Activated CD4-positive, alpha-beta T cell treated with anti-CD3 and anti-CD28 coated beads, Interleukin-10, Interleukin-2, amounts not matched to agents 100 ng/mL and 50 ng/mL, durations not matched to agents 16 hours and 8 hours (primary cell): ENCODE results near the gene AUTS2.
"Not testable (repeated sequence)": the region's sequence is repeated elsewhere in the genome, so short reads cannot be mapped to it uniquely, and the experiment has no call there.

Experiments
- DNase-seq: peaks from one replicate; pipeline ENCODE4 v3.0.0-alpha.2; 2020

Gene AUTS2

DNA sequence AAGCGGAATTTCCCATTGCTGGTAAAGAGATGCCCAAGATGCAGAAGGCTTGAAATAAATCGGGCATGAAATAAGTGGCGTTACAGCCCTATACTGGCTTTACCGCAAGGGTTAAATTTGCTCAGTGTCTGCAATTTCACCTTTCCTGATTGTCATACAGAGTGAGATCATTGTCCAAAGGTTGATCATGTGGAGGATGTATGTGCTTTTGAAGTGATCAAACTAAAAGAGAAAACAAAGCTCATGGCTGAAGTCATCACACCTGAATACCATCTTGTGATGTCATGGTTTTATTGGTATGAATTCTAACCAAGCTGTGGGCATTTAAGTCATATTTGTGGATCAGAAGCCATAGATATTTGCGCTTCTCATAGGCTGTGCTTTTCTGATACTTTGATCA lies 635.5 kb downstream of the AUTS2 start:
- no peak for DNase-seq

DNA sequence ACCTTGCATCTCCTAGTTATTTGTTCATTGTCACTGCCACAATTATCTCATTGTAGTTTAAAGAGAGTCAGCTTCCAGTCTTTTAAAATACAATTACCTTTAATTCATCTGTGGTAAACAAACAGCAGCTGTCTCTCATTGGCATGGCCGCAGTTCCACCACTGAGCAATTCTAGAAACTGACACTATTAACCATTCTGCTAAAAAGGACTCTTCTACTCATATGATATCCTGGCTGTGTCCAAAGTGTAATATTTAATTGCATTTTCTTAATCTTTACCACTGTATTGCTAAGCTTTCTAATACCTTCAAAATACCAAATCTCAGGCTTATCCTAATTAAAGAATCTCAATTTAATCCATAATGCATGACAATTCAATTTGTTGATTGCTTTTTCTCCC lies 639.0 kb downstream of the AUTS2 start:
- no peak for DNase-seq

DNA sequence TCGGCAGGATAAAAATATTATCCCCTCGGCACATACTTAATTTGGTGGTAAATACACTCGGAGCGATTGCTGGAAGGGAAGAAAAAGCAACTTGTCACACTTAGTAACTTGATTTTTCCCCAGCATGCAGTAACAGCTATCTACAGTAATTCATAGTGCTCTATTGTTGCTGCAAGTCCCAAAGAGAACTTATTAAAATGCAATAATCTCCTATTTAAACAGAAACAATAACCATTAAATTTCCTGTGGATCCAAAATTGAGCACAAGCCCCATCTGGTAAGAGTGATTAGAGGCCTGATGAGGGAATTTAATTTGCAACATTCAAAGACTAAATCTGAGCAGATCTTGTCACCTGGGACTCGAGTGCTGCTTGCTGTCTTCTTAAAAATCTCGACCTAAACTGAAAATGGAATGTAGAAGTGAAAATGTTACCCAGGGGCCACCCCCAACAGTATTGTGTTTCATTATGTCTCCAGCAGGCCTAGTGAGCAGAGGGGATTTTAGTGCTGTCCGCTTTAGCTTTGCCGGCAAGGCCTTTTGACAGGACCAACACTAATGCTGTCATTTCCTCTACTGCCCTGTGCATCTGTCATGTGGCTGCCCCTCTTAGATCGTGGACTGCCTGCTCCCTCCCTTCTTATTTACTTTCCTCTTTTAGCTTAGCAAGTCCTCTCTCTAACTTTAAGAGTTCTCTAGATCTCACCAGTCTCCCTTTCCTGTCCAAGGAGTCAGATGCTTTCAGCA lies 639.7 kb downstream of the AUTS2 start:
- no peak for DNase-seq

DNA sequence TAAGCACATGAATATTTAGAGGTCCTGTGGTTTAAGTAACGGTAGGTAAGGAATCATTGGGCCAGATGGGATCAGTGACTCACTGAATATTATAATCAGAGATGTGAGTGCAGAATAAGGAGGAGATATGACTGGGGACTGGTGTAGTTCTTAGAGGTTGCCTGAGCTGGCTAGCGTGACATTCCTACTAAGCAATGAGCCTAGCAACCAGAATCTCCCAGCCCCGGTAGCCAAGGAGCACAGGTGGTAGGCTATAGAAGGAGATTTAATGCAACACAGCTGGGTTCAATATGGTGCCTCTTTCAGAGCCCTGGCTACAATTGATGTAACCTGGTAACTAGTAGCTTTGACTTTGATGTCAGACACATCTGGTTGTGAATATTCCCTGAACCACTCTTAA lies 641.6 kb downstream of the AUTS2 start:
- DNase-seq, result no peak

DNA sequence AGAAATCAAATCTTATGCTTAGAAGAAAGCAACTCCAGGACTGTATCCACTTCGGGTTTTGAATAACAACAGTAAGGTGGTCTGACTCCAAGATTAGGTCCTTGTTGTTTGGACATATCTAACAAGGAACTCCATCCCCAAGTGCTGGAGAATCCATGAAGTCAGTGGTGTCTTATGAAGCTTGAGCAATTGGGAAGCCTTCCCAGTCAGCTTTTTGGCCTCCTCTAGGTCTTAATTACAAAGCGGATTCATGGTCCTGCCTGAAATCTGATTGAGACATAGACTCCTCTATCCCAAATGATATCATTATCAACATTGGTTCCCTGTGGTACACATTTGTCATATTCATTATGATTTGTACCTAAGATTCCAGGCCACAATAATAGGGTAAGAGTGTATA lies 642.6 kb downstream of the AUTS2 start:
- no peak for DNase-seq

DNA sequence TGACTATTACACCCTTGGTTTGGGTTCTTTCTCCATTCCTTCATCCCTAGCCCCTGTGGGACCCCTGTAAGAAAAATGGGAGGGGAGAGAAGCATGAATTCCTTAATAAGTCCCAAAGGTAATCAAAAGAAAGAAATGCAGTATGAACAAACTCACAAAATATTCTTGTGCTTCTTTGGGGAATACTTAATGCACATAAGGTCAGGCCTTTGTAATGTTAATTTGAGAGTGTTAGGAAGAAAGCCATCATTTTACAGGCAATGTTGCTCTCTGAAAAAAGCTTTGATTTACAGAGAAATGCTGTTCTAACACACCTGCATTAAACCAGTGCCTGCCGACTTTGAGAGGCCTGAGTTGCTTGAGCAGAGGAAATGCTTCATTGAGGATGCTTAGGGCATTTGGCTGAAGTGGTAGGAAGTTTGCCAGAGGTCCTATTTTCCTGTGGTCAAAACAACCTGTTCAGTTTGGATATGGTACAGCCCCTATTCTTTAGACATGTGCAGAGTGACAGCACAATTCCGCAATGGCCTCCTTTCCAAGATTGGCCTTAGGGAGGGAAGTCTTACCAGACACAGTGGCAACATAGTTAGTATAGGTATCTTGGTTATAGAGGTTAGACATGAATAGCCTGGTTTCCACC lies 643.4 kb downstream of the AUTS2 start:
- DNase-seq, result no peak

DNA sequence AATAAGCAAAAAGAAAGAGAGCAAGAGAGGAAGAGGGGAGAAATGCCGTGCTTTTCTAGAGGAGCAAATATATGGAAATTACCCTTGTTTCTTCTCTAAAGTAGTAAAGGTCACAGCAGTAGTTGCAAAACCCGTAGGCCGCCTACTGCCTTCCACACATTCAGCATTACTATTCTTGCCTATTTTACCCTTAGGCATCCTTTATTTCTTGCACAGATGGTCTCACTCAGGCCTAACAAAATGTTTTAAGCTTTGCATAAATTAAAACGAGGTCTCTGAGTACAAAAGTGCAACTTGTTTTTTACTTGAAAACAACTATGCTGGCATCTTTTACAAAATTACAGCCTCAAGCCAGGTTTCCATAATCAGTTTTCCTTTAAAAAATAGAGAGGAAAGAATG lies 644.6 kb downstream of the AUTS2 start:
- no peak for DNase-seq

DNA sequence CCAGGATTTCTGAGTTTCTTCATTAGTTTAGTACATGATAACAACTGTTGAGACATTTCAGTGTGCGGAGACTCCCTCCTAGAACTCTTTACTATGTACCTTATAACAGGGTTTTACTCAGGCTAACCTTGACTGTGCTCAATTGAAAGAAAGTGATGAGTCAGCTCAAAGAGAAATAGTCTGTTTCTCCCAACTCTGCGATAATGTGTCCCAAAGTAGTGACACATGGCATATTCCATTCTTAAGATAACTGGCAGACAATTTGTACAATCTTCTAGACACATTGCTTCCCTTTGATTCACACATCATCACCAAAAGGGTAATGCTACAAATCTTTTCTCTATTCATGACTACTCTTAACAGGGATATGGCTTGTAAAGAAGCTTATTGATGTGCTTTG lies 645.2 kb downstream of the AUTS2 start:
- no peak for DNase-seq

DNA sequence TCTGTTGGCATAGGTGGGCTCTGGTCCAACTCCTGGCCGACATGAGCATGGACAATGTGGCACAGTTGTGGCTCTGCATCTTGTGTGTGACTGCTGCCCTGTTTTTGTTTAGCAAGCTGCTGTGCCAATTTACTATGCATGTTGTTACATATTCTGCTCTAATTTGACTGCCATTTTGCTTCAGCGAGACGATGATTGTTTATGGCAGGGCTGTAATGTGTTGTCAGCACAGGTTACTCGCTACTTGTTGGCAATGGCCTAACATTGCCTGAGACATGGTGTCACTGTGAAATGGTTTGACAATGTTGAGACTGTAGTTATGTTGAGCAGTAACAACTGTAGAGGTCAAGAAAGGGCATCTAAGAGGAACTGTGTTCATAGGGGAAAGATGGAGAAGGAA lies 659.6 kb downstream of the AUTS2 start:
- DNase-seq, result no peak

DNA sequence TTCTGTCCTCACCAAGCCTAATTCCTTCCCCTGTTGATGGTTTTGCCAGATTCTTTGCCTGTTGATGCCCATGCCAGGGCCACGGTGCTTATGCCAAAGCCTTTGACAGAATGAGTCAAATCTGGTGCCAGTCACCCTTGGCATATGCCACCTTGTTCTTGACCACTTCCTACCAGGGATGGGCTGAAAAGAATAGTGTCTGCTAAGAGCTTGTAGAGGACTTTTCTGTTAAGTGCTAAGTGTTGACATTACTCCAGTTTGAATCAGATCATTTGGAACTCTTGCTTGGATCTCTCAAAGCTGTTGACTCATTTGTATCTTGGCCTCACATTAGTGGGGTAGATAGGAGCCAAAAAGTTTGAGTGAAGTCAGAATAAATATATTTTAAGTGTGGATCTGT lies 661.2 kb downstream of the AUTS2 start:
- no peak for DNase-seq

DNA sequence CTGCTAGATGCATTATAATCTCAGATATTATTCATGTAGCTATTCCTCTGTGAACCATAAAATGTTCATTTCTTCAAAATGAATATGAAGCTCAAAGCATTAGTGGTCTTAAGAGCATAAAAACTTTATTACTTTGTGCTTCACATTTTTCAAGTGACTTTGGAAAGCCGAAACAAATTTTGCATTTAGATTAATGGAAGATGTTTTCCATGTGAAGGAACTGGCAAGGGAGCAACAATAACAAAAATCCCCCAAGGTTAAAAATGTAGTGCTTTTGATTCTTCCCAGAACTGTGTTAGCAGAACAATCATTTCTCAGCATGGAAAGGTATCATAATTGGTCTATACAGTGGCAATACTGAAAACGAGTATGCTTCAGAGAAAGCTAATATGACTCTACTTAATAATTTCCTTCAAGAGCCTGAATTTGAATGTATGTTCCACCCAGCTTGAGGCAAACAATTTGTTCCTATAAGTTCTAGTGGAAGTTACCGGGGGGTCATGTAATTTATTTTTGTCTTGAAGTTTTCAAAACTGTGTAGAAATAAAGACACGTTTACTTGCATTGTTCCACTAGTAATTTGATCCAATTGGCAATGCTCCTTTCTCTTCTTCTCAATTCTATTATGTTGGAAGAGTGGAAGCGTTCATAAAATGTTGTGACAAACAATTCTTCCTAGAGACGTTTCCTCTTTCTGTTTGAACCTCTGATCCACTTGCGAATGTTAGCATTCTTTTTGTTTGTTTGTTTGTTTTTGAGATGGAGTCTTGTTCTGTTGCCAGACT lies 665.4 kb downstream of the AUTS2 start:
- DNase-seq, result no peak

DNA sequence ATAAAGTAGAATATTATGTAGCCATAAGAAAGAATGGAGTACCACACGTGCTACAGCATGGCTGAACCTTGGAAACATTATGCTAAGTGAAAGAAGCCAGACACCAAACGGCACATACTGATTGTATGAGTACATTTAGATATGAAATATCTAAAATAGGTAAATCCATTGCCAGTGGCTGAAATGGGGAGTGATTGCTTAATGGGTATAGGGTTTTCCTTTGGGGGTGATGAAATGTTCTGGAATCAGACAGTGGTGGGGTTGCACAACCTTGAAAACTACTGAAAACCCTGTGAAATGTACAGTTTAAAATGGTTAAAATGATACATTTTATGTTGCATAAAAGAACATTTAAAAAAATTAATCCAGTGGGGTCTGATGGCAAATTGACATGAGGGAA lies 667.9 kb downstream of the AUTS2 start:
- no peak for DNase-seq

DNA sequence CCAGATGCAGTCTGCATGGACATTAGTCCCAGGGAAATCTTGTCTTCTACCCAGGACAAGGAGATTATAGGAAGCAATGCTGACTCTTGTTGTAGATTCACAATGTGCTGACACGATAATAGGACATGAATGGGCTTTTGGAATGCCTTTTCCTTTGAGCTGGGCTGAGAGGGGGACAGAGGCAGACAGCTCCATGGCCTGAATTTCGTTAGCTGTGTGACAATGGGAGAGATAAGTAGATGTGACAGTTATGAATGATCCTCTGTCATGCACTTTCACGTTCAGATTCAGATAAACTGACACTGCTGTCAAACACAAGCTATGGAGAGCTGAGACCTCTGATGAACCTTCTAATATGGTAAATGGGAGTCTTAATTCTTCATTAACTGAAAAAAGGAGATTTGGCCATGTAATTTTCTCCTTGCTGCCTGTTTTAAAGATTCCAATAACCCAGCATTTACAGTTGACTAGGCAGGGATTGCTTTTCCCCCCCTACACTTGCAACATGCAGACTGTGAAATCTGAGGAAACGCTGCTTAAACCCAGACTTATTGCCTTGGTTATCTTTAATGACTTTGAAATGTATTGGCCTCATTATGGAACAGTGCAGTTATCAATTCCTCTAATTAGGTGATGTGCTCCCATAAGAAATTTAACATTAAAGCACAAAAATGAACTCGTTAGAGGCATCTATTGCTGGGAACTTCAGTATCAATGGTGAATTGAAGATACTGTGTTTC lies 669.3 kb downstream of the AUTS2 start:
- no peak for DNase-seq

DNA sequence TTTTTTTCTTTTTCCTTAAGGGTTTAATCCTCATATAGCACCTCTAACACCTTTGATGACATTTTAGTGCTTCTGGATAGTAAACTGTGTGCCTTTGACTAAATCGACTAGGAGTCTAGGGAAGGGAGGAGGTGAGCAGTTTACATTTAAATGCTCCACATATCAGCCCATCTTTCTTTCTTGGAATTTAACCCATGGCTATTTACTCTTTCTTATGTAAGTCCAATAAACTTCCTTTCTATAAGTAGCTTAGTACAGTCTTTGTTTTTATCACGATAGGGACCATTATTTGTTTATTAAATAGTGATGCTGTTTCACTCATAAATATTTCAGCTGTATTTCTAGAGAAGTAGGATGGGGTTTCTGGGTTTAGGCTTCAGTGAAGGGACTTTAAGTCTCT lies 669.9 kb downstream of the AUTS2 start:
- DNase-seq, result no peak

DNA sequence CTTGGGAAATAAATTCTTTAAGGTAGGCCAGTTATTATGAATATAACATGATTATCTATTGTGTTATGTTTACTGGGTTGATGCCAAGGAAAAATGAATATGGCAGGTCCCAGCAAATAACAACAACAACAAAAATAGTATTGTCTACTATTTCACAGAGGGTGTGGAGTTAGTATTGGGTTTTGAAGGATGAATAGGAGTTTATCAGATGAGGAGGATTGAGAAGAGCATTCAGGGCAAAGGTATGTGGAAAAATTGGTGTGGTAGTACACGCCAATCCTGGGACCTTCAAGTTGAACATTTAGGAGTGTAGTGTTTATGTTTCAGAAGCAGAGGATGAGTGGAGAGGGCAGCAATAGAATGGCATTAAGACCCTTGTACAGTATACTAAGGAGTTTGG lies 671.9 kb downstream of the AUTS2 start:
- no peak for DNase-seq

DNA sequence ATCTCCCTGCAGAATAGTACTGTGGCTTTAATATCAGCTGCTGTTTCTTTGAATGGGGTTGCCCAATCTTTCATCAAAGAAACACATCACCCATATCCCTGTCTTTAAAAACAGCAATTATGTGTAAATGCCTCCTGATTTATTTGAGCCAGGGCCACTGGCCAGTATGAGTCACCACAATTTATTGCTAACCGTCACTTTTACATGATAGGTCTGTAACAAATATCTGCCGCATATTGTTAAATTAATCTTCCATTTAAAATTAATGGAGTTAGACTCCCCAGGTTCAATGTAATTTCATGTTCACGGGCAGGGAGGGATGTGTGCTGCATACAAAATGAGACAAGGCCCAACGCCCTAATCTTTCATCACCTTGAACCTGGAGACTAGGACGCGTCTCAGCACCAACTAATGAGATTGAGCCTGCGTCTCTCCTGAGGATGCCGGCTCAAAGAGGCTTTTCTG lies 673.4 kb downstream of the AUTS2 start:
- DNase-seq, result no peak

DNA sequence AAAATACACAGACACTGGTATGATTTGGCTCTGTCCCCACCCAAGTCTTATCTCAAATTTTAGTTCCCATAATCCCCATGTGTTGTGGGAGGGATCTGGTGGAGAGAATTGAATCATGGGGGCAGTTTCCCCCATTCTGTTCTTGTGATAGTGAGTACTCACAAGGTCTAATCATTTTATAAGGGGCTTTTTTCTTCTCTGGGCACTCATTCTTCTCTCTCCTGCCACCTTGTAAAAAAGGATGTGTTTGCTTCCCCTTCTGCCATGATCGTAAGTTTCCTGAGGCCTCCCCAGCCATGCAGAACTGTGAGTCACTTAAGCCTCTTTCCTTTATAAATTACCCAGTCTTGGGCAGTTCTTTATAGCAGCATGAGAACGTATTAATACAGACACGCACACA lies 677.3 kb downstream of the AUTS2 start:
- DNase-seq, result not testable (repeated sequence)

DNA sequence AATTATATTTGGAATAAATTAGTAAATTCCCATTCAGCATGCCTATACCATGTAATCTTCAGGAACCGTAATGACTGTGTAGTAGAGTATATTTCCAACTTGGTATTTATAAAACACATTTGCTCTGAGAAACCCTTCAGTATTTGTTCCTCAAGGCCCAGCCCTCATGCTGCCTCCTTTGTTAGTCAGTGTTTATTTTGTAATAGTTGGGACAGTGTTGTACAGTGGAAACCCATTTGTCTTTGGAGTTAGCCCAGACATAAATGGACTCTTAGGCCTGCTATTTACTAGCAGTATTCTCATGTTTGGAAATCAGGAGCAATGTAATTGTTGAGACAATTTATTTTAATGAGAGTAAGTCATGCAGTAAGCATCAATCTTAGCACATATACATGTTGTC lies 686.9 kb downstream of the AUTS2 start:
- no peak for DNase-seq

DNA sequence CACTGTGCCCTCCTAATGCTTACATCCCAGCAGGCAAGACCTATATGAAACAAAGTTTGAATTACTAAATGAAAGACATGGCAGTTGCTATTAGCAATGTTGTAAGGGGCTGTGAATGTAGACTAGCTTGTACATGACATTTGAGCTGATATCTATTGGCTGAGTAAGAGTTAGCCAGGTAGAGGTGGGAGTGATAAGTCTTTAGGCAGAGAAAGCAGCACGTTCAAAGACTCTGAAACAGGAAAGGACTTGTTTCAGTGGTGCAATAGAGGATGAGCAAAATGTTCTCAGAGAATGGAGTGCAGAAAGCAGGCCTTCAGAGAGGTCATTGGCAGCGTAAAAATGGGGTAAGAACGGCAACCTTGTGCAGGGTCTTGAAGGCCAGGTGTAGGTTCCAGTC lies 687.6 kb downstream of the AUTS2 start:
- no peak for DNase-seq

DNA sequence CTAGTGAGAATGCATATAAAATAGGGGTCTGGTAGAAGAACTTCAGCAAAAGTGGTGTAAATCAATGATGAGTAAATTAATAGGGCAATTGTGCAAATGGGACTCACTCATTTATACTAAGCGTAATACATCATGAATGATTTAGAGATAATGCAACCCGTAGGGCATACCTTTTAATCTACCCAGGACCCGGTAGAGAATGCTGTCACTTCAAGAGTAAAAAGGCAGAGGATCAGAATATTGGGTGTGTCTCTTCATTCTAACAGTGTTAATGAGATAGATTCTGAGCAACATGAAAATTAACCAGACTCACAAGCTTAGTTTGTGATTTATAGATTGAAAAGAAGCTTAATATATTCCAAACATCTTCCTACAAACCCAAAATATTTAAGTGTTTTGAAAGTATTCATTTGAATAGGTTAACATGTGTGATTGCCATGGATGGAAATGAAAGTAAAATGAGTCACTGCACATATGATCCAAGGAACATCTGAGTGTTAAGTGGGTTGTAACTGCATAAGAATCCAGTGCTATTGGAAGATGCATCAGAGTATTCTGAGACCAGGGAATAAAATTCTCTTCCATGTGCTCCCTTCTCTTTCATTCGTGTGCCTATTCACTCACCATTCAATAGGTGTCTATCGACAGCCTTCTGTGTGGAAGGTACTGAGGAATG lies 690.6 kb downstream of the AUTS2 start:
- no peak for DNase-seq

DNA sequence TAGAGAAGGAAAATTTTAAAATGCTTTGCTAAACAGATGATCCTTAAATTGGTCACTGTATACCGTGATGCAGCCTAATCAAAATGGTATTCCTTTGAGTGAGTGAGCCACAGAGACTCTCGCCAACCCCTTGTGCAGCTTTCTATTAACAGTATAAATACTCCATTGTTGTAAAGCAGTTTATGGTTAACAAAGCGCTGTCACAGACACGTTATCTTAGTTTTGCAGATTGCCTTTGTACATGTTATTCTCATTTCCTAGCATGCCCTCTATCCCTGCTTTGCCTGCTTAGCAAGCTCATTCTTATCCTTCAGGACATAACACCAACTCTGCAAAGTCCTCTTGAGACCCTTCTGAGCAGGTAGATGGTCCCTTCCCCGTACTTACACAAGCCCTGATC lies 694.4 kb downstream of the AUTS2 start:
- no peak for DNase-seq

DNA sequence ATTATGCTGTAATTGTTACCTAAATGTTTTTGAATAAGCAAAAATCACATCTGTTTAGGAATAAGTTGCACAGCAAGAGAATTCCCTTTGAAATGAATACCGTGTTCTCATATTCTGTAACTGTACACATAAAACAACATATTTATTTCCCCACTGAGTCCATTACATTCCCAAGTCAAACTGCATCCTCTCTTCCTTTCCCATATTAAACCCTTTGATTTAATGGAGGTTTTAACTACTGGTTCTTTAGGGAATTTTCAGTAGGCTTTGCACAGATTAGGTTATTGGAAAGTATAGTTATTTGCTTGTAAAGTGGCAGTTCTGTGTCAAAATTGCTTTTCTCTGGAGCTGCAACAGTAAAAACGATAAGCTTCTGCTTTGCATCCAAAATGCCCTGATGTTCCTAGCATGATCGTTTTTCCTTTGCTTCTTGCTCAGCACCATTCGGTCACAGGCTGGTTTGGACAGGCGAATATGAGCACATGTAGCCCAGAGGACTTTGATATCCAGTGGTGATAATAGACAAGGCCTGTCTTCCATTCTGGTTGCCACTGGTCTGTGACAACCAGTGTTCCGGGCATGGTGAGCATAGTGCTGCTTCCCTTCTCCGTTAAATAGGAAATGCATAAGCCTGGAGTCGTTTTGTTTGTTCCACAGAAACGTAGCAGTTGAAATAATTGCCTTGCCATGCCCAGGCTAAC lies 696.1 kb downstream of the AUTS2 start:
- DNase-seq, result no peak
